GM13977 (cell line): ENCODE data around the gene NGFR.

Source experiments
- DNase-seq: peaks from one replicate; pipeline ENCODE4 v3.0.0; 2012; ENCODE audit warnings: low spot score
- CTCF ChIP-seq: IDR thresholded peaks from 2 replicates; pipeline ENCODE4 v1.5.1; 2012; ENCODE audit warnings: mild to moderate bottlenecking, control low read depth; ENCODE audit not compliant: insufficient read depth; ENCODE audit errors: extremely low read depth, missing control alignments
- in situ Hi-C: fragments of 300-500 bp; cut with MboI; formaldehyde crosslinking; loops from one replicate; pipeline ENCODE4 v1.12.0; 2022; ENCODE audit warnings: low sequenced_read_pairs, low pct_unique_long_range_greater_than_20kb, mixed read lengths, inconsistent platforms; ENCODE audit not compliant: unreplicated experiment

The NGFR gene

GRCh38 chr17:49477709-49478108, 17.4 kb upstream of the NGFR start:
- DNase-seq: no peak
- in situ Hi-C loops: no loop called here
- no peak for TF ChIP-seq CTCF

- in situ Hi-C loops: no loop called here
- DNase-seq: no peak
- TF ChIP-seq CTCF: no peak
These were observed 14.1 kb upstream of the NGFR start for GRCh38 chr17:49480836-49481615.

- no peak for TF ChIP-seq CTCF
- in situ Hi-C loops: no loop called here
- DNase-seq: no peak
These were observed 12.8 kb upstream of the NGFR start for GRCh38 chr17:49482144-49482817.

GRCh38 chr17:49483599-49484509, 11.2 kb upstream of the NGFR start:
- no peak for TF ChIP-seq CTCF
- in situ Hi-C loops: no loop called here
- DNase-seq: no peak

- no peak for TF ChIP-seq CTCF
These were observed 10.5 kb upstream of the NGFR start for GRCh38 chr17:49484588-49484987.

GRCh38 chr17:49486012-49486641, 9.0 kb upstream of the NGFR start:
- in situ Hi-C loops: no loop called here
- no peak for DNase-seq
- no peak for TF ChIP-seq CTCF

More at GRCh38 chr17:49484588-49484987, 10.5 kb upstream of the NGFR start:
- in situ Hi-C loops: no loop called here
- no peak for DNase-seq
